Suprapubic skin (tissue), 4 donors: ENCODE measurements around the gene OSBPL9. TPM values are rescaled to one million over a fixed set of nuclear protein-coding genes. Genes with fewer than 3 reads are reported as not detected.
"Not testable (repeated sequence)": the region's sequence is repeated elsewhere in the genome, so short reads cannot be mapped to it uniquely, and the experiment has no call there.

Source experiments
- DNase-seq, 2 donors: peaks; one replicate each; pipeline ENCODE4 v3.0.0-alpha.2; 2019; ENCODE audit warnings: low spot score in 2 of 2
- H3K27ac ChIP-seq: fragments of 200-600 bp; sonication (generic); one replicate; pipeline ENCODE4 v1.5.1; 2019
- H3K27me3 ChIP-seq: fragments of 200-600 bp; sonication (generic); one replicate; pipeline ENCODE4 v1.5.1; 2019
- H3K36me3 ChIP-seq: fragments of 200-600 bp; sonication (generic); one replicate; pipeline ENCODE4 v1.5.1; 2019
- H3K4me1 ChIP-seq: fragments of 200-600 bp; sonication (generic); one replicate; pipeline ENCODE4 v1.5.1; 2019
- H3K4me3 ChIP-seq: fragments of 200-600 bp; sonication (generic); one replicate; pipeline ENCODE4 v1.5.1; 2019; ENCODE audit warnings: mild to moderate bottlenecking
- H3K9me3 ChIP-seq: fragments of 200-600 bp; sonication (generic); one replicate; pipeline ENCODE4 v1.5.1; 2019
- CTCF ChIP-seq, 2 donors: fragments of 200-600 bp in 1 of 2; fragments of 450-650 bp in 1 of 2; sonication (generic) in 1 of 2; IDR thresholded peaks; one replicate each; pipeline ENCODE4 v1.5.1; 2016 to 2019; ENCODE audit warnings: antibody characterized with exemption in 2 of 2, mild to moderate bottlenecking in 1 of 2, moderate library complexity in 1 of 2
- EP300 ChIP-seq: sonication (generic); formaldehyde crosslinking; IDR thresholded peaks from one replicate; pipeline ENCODE4 v1.6.1; 2017; ENCODE audit warnings: antibody characterized with exemption
- POLR2A ChIP-seq, 2 donors: fragments of 450-650 bp; IDR thresholded peaks; one replicate each; pipeline ENCODE4 v1.6.1; 2017; ENCODE audit warnings: antibody characterized with exemption in 2 of 2, mild to moderate bottlenecking in 2 of 2, moderate library complexity in 2 of 2
- POLR2AphosphoS5 ChIP-seq, 3 donors: sonication (generic); formaldehyde crosslinking; IDR thresholded peaks; one replicate each; pipeline ENCODE4 v1.6.1; 2017; ENCODE audit warnings: antibody characterized with exemption in 3 of 3
- WGBS: methylation state at CpG from one replicate; pipeline ENCODE4 v1.1.5; 2018; 5-methylcytosine and 5-hydroxymethylcytosine counted together
- total RNA-seq, 4 donors: library from RNA; depleted of rRNA; stranded (reverse); fragments of >200 nt; gene quantifications; one replicate each; pipeline ENCODE4 v1.1.0, GENCODE V29; 2016

The OSBPL9 gene
- total RNA-seq, 4 donors from 2014 or later, result 49.7 to 166 (median 90.4) TPM

GRCh38 chr1:51731998-51732397, 115.1 kb downstream of the OSBPL9 start:
- Histone ChIP-seq H3K27me3 (no peaks in the 10 kb centered on the region), H3K9me3 (no peaks in the 10 kb centered on the region), H3K27ac (no peak overlapping the region), H3K4me3 (no peak overlapping the region), H3K36me3 (no peaks in the 10 kb centered on the region), H3K4me1 (peaks cover 55% of the 10 kb centered on the region)
- no peak for DNase-seq
- TF ChIP-seq EP300, result no peak
- TF ChIP-seq POLR2AphosphoS5 (IDR thresholded peaks at IDR 0.05), result no peak
- no peak for TF ChIP-seq POLR2A (IDR thresholded peaks at IDR 0.05)
- TF ChIP-seq CTCF (IDR thresholded peaks at IDR 0.05), result no peak
- WGBS, result 86% methylated on average over 4 of the region's 4 CpGs

- Histone ChIP-seq H3K4me1 (peaks cover 57% of the 10 kb centered on the region), H3K27me3 (no peaks in the 10 kb centered on the region), H3K9me3 (no peaks in the 10 kb centered on the region), H3K36me3 (no peaks in the 10 kb centered on the region), H3K4me3 (no peak overlapping the region), H3K27ac (no peak overlapping the region)
- 98% methylated on average over 4 of the region's 4 CpGs for WGBS
- DNase-seq, result no peak
- TF ChIP-seq POLR2A (IDR thresholded peaks at IDR 0.05) (no peak), POLR2AphosphoS5 (IDR thresholded peaks at IDR 0.05) (no peak), CTCF (IDR thresholded peaks at IDR 0.05) (no peak), EP300 (no peak)
These were observed 116.0 kb downstream of the OSBPL9 start for GRCh38 chr1:51732701-51733425.

- 81% methylated on average over 7 of the region's 7 CpGs for WGBS
- H3K9me3 ChIP-seq, result not testable (repeated sequence)
- H3K4me1 ChIP-seq, result peaks cover 56% of the 10 kb centered on the region
These were observed 116.5 kb downstream of the OSBPL9 start for GRCh38 chr1:51733426-51733774.

GRCh38 chr1:51733793-51734522, 117.1 kb downstream of the OSBPL9 start:
- Histone ChIP-seq H3K27ac (peak overlapping the region; percentile 8), H3K4me3 (no peak overlapping the region), H3K27me3 (no peaks in the 10 kb centered on the region), H3K9me3 (no peaks in the 10 kb centered on the region), H3K4me1 (peaks cover 51% of the 10 kb centered on the region), H3K36me3 (no peaks in the 10 kb centered on the region)
- 59% methylated on average over 7 of the region's 7 CpGs for WGBS
- DNase-seq, result no peak
- no peak for TF ChIP-seq POLR2AphosphoS5 (IDR thresholded peaks at IDR 0.05)
- no peak for TF ChIP-seq EP300
- no peak for TF ChIP-seq CTCF (IDR thresholded peaks at IDR 0.05)
- no peak for TF ChIP-seq POLR2A (IDR thresholded peaks at IDR 0.05)

More at GRCh38 chr1:51733426-51733774, 116.5 kb downstream of the OSBPL9 start:
- H3K36me3 ChIP-seq, H3K4me3 ChIP-seq, H3K27ac ChIP-seq, DNase-seq, H3K27me3 ChIP-seq: not testable (repeated sequence)

GRCh38 chr1:51734896-51735745, 118.2 kb downstream of the OSBPL9 start:
- Histone ChIP-seq H3K36me3 (no peaks in the 10 kb centered on the region), H3K27ac (peak overlapping the region; percentile 8), H3K9me3 (no peaks in the 10 kb centered on the region), H3K4me1 (peaks cover 40% of the 10 kb centered on the region), H3K27me3 (no peaks in the 10 kb centered on the region), H3K4me3 (no peak overlapping the region)
- no peak for DNase-seq
- WGBS, result 61% methylated on average over 7 of the region's 7 CpGs
- TF ChIP-seq POLR2AphosphoS5 (IDR thresholded peaks at IDR 0.05), result no peak
- no peak for TF ChIP-seq EP300
- no peak for TF ChIP-seq CTCF (IDR thresholded peaks at IDR 0.05)
- TF ChIP-seq POLR2A (IDR thresholded peaks at IDR 0.05), result no peak
